Fibroblast of peridontal ligament (primary cell): Measurements from ENCODE around the gene SOAT2.
"Not testable (repeated sequence)": the region's sequence is repeated elsewhere in the genome, so short reads cannot be mapped to it uniquely, and the experiment has no call there.

ENCODE experiments used
- DNase-seq: peaks from one replicate; pipeline ENCODE4 v3.0.0-alpha.2; 2010; ENCODE audit errors: extremely low read depth

SOAT2 gene

GRCh38 chr12:53079226-53080117 lies 23.8 kb upstream of the SOAT2 start, which contains the start of gene SPRYD3:
Gene SPRYD3 (minus strand): TSS chr12:53079390. CDS start chr12:53079333, 57 bp downstream.
- DNase-seq, result peak; percentile 95

- DNase-seq, result no peak
Measured at GRCh38 chr12:53082637-53083175, 20.6 kb upstream of the SOAT2 start.

- no peak for DNase-seq
Measured at GRCh38 chr12:53086361-53086760, 16.9 kb upstream of the SOAT2 start.

GRCh38 chr12:53090105-53090504 lies 13.2 kb upstream of the SOAT2 start:
- DNase-seq, result no peak

- DNase-seq, result no peak
Measured at GRCh38 chr12:53090554-53090953, 12.7 kb upstream of the SOAT2 start.

- DNase-seq, result no peak
Measured at GRCh38 chr12:53091756-53092155, 11.5 kb upstream of the SOAT2 start.

- peak; percentile 29 for DNase-seq
Measured at GRCh38 chr12:53093777-53094393, 9.4 kb upstream of the SOAT2 start.

GRCh38 chr12:53094394-53094787 lies 8.9 kb upstream of the SOAT2 start:
- no peak for DNase-seq

GRCh38 chr12:53094796-53095595 lies 8.3 kb upstream of the SOAT2 start:
- not testable (repeated sequence) for DNase-seq

- not testable (repeated sequence) for DNase-seq
Measured at GRCh38 chr12:53095596-53095895, 7.7 kb upstream of the SOAT2 start.

- peak; percentile 94 for DNase-seq
Measured at GRCh38 chr12:53096089-53096741, 7.1 kb upstream of the SOAT2 start.

- DNase-seq, result no peak
Measured at GRCh38 chr12:53096759-53097158, 6.5 kb upstream of the SOAT2 start.

GRCh38 chr12:53097207-53097563 lies 6.1 kb upstream of the SOAT2 start:
- peak; percentile 54 for DNase-seq

GRCh38 chr12:53097564-53098353 lies 5.5 kb upstream of the SOAT2 start, which contains the start of gene IGFBP6:
Gene IGFBP6 (plus strand): TSS chr12:53097667. CDS start chr12:53097718, 51 bp downstream.
- peak; percentile 29 for DNase-seq

- peak; percentile 74 for DNase-seq
Measured at GRCh38 chr12:53098354-53098981, 4.8 kb upstream of the SOAT2 start.

GRCh38 chr12:53099071-53099882 lies 4.0 kb upstream of the SOAT2 start:
- DNase-seq, result peak; percentile 97

- DNase-seq, result no peak
Measured at GRCh38 chr12:53100466-53101151, 2.7 kb upstream of the SOAT2 start.

GRCh38 chr12:53101266-53101665 lies 2.0 kb upstream of the SOAT2 start:
- no peak for DNase-seq
